ENCODE results near the gene WDR88.
"Not testable (repeated sequence)": the region's sequence is repeated elsewhere in the genome, so short reads cannot be mapped to it uniquely, and the experiment has no call there.

WDR88 gene

DNA sequence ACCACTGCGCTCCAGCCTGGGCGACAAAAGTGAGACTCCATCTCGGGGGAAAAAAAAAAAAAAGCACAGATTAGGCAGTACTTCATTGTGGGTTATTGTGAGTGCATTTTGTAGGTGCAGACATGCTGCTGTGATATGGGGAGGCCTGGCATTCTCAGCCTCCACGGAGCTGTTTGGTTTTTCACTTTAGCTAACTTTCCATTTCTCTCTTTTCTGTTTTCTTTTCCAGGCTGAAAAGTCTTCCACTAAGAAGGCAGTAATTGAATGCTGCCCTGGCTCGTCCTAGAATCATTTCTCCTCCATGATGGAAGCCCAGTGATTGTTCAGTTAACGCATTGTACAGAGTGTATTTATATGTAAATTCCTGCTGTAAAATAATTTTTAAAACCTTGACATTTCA, 2.0 kb upstream of the WDR88 start:
- DNase-seq (ENCODE audit: low read depth): no peak

DNA sequence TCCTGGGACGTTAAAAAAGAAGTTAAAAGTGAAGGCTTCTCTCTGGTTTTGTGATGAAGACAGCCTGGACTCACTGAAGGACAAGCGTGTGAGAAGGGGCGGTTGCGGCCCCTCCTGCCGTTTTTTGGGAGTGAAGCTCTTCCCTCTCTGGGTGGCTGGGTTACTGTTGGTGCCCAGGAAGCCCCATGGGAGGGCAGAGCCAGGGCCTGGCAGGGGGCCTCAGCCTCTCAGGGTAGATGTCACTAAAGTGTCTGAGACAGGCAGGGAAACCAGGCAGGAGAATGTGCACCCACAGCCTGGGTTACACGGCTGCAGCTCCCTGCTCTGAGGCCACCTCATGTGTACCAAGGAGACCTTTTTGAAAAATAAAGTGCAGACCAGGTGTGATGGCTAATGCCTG, 1.5 kb upstream of the WDR88 start:
- DNase-seq (ENCODE audit: low read depth): no peak

GRCh38 chr19:33132425-33132824, 511 bp downstream of the WDR88 start:
- no peak for DNase-seq (ENCODE audit: low read depth)

DNA sequence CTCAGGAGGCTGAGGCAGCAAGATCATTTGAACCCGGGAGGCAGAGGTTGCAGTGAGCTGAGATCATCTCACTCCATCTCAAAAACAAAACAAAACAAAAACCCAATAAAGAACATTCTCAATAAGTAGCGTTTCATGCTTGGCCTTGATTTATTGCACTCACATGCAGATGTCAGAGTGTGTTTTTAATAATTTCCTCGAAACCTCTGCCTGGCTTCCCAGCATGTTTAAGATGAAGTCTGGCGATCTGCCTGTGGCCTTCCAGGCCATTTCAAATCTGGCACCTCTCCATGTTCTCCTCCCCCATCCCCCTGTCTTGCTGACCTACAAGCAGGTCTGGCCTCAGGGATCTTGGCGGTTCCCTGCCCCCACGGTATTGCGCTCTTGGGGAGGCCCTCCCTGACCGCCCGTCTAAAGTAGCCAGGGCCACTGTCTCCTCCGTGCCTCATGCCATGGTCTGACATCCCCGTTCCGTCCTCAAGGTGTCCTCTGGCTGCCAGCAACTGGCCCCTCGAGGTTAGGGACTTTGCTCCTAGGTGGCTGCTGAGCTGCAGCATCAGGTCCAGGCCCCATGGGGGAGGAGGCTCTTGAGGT, 1.6 kb downstream of the WDR88 start:
- DNase-seq (ENCODE audit: low read depth): no peak

DNA sequence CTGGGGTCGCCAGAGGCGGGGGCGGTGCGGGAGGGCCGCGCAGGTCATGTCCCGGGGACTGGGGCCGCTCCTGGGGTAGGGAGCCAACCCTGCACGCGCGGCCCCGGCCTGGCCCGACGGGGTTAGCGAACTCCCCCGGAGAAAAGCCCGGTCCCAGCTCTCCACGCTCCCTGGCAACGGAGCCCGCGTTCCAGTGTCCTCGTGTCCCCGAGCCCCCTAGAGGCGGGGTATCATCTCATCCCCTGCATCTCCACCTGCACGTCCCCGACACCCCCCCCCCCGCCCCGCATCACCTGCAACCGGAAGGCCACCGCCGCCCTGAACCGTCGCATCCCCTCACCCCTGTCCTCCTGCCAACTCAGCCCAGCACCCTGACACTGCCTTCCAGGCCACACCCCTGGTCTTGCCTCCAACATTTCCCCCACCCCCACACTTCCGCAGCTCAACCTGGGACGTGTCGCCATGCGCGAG, 2.7 kb downstream of the WDR88 start:
- no peak for DNase-seq (ENCODE audit: low read depth)

DNA sequence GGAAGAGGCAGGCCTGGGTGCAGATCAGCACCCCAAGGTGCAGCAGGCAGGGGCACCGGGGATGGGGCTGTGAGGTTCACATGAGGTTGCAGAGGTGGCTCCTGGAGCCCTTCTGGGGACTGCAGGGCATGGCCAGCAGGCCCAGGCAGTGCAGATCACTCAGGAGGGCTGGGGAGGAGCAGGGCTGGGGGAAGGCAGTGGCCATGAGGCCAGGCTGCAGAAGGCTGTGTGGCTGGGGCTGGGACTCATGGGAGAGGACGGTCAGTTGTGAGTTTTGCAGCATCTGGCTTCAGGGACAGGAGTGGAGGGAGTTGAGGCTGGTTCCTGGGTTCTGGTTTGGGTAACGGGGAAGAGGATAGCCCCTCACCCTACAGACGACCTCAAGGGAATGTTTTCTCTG, 7.3 kb downstream of the WDR88 start:
- DNase-seq (ENCODE audit: low read depth): no peak

DNA sequence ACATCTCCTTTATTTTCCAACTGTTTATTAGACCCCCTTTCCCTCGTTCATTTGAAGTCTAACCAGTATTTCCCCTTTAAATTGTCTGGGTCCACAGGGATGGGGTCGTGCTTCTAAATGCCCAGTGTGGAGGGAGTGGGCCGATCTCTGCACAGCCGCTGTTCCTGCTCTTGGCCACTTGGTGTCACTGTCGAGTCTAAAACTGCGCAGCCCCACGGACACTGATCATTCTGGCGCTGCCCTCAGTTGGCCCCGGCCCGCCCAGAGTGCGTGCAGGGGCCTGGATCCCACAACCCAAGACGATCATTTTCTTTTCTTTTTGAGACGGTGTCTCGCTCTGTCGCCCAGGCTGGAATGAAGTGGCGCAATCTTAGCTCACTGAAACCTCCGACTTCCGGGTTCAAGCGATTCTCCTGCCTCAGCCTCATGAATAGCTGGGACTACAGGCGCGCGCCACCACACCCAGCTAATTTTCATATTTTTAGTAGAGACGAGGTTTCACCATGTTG, 12.0 kb downstream of the WDR88 start:
- DNase-seq (ENCODE audit: low read depth): peak; percentile 46

DNA sequence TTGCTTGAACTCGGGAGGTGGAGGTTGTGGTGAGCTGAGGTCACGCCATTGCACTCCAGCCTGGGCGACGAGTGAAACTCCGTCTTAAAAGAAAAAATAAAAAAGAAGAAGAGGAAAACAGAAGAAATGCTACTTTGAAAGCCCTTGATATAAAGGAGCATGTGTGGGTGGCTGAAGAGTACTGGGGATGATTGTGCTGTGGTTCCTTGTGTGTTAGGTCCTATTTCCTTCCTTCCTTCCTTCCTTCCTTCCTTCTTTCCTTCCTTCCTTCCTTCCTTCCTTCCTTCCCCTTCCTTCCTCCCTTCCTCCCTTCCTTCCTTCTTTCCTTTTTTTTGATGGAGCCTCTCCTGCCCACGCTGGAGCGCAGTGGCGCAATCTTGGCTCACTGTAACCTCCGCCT, 14.3 kb downstream of the WDR88 start:
- DNase-seq (ENCODE audit: low read depth): no peak

DNA sequence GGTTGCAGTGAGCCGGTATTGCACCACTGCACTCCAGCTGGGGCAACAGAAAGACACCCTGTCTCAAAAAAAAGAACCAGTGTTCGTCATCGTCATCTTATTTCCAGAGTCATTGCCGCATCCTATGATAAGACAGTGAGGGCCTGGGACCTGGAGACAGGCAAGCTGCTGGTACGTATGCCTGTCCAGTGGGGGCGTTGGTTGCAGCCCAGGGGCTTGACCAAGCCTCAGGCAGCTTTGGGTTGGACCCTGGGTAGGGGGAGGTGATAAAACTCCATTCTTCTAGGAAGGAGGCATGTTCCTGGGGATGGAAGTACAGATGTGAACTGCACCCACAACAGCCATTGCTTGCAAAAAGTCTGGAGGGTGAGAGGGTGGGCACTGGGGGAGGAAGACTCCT, 15.6 kb downstream of the WDR88 start:
- DNase-seq (ENCODE audit: low read depth): no peak

DNA sequence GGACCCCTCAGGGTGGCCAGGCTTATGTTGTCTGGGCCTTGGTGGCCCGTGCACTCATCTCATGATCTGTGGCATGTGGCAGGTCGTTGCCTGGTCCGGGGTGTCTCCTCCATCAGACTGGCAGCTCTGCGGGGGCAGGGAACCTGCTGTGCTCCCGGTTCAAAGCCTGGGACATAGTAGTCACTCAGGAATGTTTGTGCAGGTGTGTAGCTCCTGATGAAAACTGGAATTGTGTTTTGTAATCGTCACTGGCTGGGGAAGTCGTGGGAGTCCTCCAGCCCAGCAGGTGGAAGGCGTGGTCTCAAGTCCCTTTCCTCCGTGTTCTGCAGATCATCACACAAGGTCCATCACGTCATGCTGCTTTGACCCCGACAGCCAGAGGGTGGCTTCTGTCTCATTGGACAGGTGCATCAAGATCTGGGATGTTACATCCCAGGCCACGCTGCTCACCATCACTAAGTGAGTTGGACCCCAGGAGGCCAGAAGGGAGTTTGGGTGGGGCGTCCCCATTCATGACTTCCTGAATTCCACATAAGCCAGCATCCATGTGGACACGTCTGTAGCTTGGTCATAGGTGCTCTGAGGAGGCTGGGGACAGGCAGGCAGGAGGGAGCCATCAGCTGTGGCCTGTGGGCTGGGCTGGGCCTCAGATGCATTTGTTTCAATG, 19.1 kb downstream of the WDR88 start:
- no peak for DNase-seq (ENCODE audit: low read depth)

- DNase-seq (ENCODE audit: low read depth): no peak
Measured at GRCh38 chr19:33152176-33152575, 20.3 kb downstream of the WDR88 start.

GRCh38 chr19:33152625-33153024, 20.7 kb downstream of the WDR88 start:
- DNase-seq (ENCODE audit: low read depth): not testable (repeated sequence)

- DNase-seq (ENCODE audit: low read depth): not testable (repeated sequence)
Measured at GRCh38 chr19:33154313-33154712, 22.4 kb downstream of the WDR88 start.

- no peak for DNase-seq (ENCODE audit: low read depth)
Measured at GRCh38 chr19:33156334-33156733, 24.4 kb downstream of the WDR88 start.

DNA sequence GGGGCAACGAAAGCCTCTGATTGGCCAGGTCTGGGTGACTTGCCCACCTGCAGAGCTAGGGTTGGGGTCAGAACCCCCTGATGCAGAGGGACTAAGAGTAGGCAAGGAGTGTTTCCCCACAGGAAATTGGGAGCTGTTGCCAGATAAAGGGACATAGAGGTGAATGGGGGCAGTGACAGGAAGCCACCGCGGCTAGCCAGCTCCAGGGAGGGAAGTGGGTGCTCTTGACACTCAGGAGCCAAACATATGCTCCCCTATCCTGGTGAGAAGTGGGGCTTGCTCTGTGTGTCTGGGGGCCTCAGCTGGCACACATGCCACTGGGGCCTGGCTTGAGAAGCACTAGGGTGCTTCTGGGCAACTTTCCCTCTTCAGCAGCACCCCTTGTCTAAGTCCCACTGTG, 26.0 kb downstream of the WDR88 start:
- DNase-seq (ENCODE audit: low read depth): no peak

DNA sequence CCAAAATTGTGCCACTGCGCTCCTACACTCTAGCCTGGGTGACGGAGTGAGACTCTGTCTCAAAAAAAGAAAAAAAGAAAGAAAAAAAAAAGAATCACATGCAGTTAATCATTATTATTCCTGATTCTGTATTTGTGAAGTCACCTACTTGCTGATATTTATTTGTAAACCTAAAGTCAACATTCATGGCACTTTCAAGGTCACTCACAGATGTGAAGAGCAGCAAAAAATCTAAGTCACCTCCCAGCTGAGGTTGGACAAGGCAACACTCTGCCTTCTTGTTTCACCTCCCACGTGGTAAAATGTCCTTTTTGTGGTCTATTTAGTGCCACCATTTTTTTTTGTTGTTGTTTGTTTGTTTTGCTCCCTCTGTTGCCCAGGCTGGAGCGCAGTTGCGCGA, 26.5 kb downstream of the WDR88 start:
- DNase-seq (ENCODE audit: low read depth): no peak

GRCh38 chr19:33159149-33159548, 27.2 kb downstream of the WDR88 start:
- no peak for DNase-seq (ENCODE audit: low read depth)

GRCh38 chr19:33159893-33160292, 28.0 kb downstream of the WDR88 start:
- no peak for DNase-seq (ENCODE audit: low read depth)

DNA sequence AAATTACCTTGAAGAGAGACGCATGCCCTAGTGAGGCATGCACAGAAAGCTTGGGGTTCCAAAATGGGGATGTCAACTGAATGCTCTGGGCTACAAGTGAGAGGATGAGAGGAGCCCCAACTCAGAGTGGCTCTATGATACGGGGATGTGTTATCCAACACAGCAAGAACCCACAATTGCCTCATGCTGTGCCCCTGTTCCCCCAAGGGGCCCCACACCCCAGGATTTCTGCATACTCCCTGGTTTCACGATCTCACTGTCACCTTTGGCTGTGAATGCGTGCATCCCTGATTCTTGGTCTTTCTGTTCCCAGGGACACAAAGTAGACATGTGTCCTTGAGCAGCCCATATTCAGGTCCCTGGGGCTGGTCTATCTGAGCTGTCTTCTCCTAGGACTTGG, 29.3 kb downstream of the WDR88 start:
- no peak for DNase-seq (ENCODE audit: low read depth)

- DNase-seq (ENCODE audit: low read depth): no peak
Measured at GRCh38 chr19:33163481-33163880, 31.6 kb downstream of the WDR88 start.

DNA sequence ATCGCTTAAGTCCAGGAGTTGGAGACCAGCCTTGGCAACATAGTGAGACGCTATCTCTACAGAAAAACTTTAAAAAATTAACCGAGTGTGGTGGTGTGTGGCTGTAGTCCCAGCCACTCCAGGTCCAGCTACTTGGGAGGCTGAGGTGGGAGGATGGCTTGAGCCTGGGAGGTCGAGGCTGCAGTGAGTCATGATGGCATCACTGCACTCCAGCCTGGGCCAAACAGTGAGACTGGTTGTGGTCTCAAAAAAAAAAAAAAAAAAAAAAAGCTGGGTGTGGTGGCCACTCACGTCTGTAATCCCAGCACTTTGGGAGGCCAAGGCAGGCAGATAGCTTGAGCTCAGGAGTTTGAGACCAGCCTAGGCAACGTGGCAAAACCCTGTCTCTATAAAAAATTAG, 34.1 kb downstream of the WDR88 start:
- DNase-seq (ENCODE audit: low read depth): not testable (repeated sequence)

DNA sequence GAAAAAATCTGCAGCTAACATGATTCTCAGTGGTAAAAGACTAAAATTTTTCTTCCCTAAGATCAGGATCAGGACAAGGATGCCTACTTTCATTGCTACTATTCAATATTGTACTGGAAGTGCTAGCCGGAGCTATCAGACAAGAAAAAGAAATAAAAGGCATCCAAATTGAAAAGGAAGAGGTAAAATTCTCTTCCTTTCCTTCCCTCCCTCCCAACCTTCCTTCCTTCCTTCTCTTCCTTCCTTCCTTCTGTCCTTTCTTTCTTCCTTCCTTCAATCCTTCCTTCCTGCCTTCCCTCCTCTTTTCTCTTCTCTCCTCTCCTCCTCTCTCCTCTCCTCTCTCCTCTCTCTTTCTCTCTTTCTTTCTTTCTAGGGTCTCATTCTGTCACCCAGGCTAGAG, 35.5 kb downstream of the WDR88 start:
- no peak for DNase-seq (ENCODE audit: low read depth)

DNA sequence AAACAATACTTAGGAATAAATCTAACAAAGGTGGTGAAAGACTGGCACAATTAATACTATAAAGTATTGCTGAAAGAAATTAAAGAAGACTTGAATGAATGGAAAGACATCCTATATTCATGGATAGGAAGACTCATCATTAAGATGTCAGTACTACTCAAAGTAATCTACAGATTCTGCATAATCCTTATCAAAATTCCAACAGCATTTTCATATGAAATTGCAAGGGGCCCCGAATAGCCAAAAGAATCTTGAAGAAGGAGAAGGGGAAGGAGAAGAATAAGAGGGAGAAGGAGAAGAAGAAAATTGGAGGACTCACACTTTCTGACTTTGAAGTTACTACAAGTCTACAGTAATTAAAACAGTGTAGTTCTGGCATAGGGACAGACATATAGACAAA, 36.6 kb downstream of the WDR88 start:
- no peak for DNase-seq (ENCODE audit: low read depth)

- no peak for DNase-seq (ENCODE audit: low read depth)
Measured at GRCh38 chr19:33171222-33171795, 39.4 kb downstream of the WDR88 start.
